Fibroblast of mammary gland (primary cell): Measurements from ENCODE around the gene RARA.
A peak's percentile ranks its signal among the peaks of the same experiment; 100 is the strongest.

Experiments
- DNase-seq: peaks from one replicate; pipeline ENCODE4 v3.0.0-alpha.2; 2010; ENCODE audit warnings: low read depth
- H3K4me3 ChIP-seq: 2 replicates; pipeline ENCODE4 v1.5.1; 2011; ENCODE audit warnings: low read depth, mild to moderate bottlenecking, low read length, moderate library complexity; ENCODE audit not compliant: control insufficient read depth
- TF ChIP-seq, protein P1 (sequence below): conservative IDR thresholded peaks from 2 replicates; pipeline ENCODE4 v1.5.1; 2011; ENCODE audit warnings: low read depth, low read length, inconsistent platforms; ENCODE audit not compliant: control insufficient read depth, insufficient read depth

The RARA gene

DNA sequence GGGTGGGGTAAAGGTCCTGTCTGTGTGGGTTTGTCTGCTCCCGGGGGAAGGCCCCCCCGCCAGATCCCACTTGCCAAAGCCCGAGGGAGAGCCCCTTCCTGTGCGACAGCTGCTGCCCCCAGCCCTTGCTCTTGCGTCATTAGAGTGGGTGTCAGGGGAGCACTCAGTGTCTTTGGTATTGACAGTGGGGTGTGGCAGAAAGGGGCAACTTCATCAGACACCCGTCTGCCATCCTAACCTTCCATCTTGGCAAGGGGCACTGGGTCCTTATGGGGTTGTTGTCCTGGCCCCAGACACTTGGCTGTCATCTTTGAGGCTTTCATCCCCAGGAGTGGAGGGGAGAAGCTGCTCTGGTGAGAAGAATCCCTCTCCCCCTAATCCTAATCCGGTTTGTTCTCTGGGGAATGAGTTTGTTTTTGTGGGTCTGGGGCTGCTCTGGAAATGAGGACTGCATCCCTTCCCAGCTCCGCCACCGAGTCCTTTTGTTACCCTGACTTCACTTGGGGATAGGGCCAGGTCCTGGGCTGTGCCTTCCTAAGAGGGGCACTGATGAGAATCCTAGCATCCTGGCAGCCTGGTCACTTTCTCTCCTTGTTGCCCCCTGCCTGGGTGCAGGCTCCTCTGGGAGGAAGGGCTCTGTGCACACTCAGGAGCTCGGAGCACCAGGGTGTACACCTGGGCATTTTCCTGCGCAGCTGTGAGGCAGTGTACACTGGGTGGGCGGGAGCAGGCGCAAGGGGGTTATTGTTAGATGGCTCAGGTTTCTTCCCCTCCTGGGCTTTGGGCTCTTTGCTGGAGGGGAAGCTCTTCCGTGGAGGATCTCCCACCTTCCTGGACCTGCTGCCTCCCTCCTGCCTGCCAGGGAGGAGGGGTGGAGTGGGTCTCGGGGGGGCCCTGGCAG lies 34.5 kb downstream of the RARA start:
- peak overlapping the region; percentile 58 for H3K4me3 ChIP-seq
- TF ChIP-seq, protein P1, sequence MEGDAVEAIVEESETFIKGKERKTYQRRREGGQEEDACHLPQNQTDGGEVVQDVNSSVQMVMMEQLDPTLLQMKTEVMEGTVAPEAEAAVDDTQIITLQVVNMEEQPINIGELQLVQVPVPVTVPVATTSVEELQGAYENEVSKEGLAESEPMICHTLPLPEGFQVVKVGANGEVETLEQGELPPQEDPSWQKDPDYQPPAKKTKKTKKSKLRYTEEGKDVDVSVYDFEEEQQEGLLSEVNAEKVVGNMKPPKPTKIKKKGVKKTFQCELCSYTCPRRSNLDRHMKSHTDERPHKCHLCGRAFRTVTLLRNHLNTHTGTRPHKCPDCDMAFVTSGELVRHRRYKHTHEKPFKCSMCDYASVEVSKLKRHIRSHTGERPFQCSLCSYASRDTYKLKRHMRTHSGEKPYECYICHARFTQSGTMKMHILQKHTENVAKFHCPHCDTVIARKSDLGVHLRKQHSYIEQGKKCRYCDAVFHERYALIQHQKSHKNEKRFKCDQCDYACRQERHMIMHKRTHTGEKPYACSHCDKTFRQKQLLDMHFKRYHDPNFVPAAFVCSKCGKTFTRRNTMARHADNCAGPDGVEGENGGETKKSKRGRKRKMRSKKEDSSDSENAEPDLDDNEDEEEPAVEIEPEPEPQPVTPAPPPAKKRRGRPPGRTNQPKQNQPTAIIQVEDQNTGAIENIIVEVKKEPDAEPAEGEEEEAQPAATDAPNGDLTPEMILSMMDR: no peak
- DNase-seq: no peak

DNA sequence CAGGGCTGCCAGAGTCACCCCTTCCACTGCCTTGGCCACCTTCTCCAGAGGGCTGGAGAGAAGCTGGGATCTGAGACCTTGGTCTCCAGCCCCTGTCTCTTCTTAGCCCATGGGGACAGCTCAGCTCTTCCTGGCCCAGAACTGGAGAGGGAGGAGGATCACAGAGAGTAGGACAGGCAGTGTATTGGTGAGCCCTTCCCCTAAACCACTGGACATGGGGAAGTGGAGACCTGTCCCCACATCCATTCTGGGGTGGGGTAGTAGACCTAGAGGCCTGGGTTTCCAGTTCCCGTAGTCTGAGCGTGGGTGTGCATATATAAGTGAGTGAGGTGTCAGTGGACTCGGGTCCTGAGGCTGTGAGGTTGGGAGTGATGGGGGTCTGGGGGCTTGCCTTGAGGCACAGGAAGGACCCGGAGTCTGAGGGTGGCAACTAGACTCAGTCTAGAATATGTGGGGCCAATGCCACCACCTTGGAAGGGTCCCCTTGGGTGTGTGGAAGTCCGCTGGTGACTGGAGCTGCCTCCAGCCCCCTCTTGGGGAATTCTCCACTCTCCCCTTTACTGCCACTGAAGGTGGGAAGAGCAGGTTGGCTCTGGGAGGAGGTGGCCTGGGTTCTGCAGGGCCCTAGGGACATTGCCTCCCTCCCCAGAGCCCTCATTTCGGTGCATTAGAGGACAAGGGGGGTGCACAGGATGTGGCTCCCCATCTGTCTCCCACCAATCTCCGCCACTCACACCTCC lies 35.6 kb downstream of the RARA start:
- H3K4me3 ChIP-seq: peak overlapping the region; percentile 12
- DNase-seq: no peak
- TF ChIP-seq, protein P1: no peak

DNA sequence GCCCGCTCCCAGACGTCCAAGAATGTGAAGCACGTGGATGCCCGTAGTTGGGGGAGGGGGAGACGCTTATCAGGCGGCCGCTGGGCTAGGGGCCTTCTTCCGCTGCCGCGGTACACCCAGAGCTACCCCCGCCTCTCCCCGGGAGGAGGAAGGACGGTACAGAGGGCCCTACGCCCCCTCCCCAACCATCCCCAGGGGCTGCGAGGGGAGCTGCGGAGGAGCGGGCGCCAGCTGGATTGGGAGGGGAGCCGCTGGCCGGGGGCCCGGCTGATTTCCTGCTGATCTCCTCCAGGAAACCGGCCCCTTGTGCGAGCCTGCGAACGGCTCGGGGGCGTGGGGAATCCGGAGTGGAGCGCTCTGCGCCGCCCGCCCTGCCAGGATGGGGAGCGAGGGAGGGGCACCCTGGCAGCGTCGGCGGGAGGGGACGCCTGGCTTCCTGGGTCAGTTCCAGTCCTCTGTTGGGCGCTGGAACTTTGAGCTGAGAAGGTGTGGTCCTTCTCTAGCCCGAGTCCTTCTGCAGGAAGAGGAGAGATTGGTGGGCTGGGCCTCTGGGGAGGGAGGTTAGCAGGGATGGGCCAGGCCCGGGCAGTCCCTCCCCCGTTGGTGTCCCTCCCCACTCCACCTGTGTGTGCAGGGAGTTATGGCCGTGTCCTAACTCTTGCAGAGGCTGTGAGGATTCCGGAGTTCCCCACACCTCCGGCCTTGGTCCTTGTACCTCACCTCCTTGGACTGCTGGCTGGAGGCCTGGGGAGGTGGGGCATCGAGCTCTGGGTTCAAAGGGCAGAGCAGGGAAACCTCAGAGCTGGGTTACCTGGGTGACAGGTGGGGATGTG lies 36.4 kb downstream of the RARA start:
- TF ChIP-seq, protein P1: no peak
- peak; percentile 38 for DNase-seq
- peak overlapping the region; percentile 12 for H3K4me3 ChIP-seq

DNA sequence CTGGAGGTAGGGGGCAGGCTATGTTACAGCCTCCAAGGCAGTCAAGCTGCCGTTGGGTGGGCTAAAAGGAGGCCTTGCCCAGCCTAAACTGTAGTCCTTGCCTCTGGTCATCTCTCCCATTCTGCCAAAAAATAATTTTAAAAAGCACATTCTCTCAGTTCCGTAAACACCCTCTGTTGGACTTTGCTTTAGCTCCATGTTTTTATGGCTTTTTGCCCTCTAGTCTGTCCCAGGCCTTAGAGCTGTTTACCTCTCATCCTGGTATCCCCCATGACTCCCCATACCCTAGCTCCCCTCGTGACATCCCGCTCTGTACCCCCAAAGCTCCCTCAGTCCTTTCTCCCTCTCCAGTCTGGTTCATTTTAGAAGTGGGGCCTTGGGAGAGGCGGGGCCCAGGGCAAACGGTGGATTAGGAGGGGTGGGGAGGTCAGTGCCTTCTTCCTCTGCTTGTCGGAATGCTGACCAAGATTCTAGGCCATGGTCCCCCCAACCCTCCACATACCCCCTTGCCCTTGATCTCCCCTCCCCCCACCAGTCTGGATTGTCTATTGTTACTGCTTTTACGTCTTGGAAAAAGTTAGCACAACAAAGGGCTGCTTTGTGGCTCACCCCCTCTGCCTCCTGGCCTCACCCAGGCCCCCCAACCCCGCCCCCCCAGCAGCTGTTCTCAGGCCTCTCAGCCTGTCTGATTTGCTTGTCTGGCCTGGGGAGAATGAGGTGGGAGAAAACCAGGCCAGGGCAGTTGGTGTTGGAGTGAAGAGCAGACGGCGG lies 37.2 kb downstream of the RARA start:
- TF ChIP-seq, protein P1: no peak
- no peak for DNase-seq
- no peak overlapping the region for H3K4me3 ChIP-seq

DNA sequence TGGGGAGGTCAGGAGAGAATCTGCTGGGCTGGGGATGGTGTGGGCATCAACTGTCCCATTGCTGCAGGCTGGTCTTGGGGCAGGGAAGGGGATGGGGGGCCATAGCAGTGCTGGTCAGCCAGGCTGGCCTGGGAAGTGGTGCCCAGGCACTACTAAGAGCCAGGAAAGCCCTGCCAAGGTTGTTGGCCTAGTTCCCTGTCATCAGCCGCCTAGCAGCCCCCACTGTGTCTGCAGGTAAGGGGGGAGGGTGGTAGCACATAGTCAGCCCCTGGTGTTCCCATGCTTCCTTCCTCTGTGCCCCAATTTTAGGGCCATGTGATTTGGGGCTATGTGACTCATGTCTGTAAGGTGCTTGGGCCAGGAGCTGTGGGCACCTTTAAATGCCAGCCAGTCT lies 37.8 kb downstream of the RARA start:
- no peak overlapping the region for H3K4me3 ChIP-seq
- TF ChIP-seq, protein P1: no peak

More for the DNA sequence above, 37.8 kb downstream of the RARA start:
- no peak for DNase-seq
